H9 (cell line): ENCODE results near the gene NKX1-1. TPM values are rescaled to one million over a fixed set of nuclear protein-coding genes. Genes with fewer than 3 reads are reported as not detected.

Source experiments
- DNase-seq: peaks from one replicate; pipeline ENCODE4 v3.0.0-alpha.2; 2017
- H2AFZ ChIP-seq: one replicate; pipeline ENCODE4 v1.6.1; 2013; ENCODE audit warnings: mild to moderate bottlenecking, low read length, control low read depth, moderate library complexity
- H2AK5ac ChIP-seq: 2 replicates; pipeline ENCODE4 v1.6.1; 2013; ENCODE audit warnings: low read length, control low read depth, mixed read lengths; ENCODE audit not compliant: insufficient read length
- H2BK120ac ChIP-seq: one replicate; pipeline ENCODE4 v1.6.1; 2013; ENCODE audit warnings: low read depth, mild to moderate bottlenecking, low read length, control low read depth, inconsistent platforms; ENCODE audit not compliant: poor library complexity, severe bottlenecking
- H2BK12ac ChIP-seq: 2 replicates; pipeline ENCODE4 v1.6.1; 2013; ENCODE audit warnings: low read length, control low read depth, mixed read lengths, low read depth; ENCODE audit not compliant: insufficient read length
- H2BK15ac ChIP-seq: 2 replicates; pipeline ENCODE4 v1.6.1; 2013; ENCODE audit warnings: low read depth, low read length, control low read depth
- H2BK20ac ChIP-seq: one replicate; pipeline ENCODE4 v1.6.1; 2013; ENCODE audit warnings: low read depth, mild to moderate bottlenecking, low read length, control low read depth, inconsistent platforms; ENCODE audit not compliant: poor library complexity, severe bottlenecking
- H2BK5ac ChIP-seq: 2 replicates; pipeline ENCODE4 v1.6.1; 2013; ENCODE audit warnings: low read length, control low read depth, mixed read lengths; ENCODE audit not compliant: insufficient read length
- H3K14ac ChIP-seq: 2 replicates; pipeline ENCODE4 v1.6.1; 2013; ENCODE audit warnings: low read length, control low read depth; ENCODE audit not compliant: insufficient read depth
- H3K18ac ChIP-seq: 2 replicates; pipeline ENCODE4 v1.6.1; 2013; ENCODE audit warnings: low read depth, mild to moderate bottlenecking, mixed read lengths, low read length, control low read depth; ENCODE audit not compliant: insufficient read length
- H3K23ac ChIP-seq: 2 replicates; pipeline ENCODE4 v1.6.1; 2013; ENCODE audit warnings: low read length, control low read depth, mixed read lengths, low read depth; ENCODE audit not compliant: insufficient read length
- H3K23me2 ChIP-seq: 2 replicates; pipeline ENCODE4 v1.6.1; 2013; ENCODE audit warnings: low read depth, mild to moderate bottlenecking, mixed read lengths, low read length, control low read depth; ENCODE audit not compliant: insufficient read length, poor library complexity, severe bottlenecking
- H3K27ac ChIP-seq: 2 replicates; pipeline ENCODE4 v1.5.1; 2013; ENCODE audit warnings: low read length, control low read depth, mixed read lengths, low read depth; ENCODE audit not compliant: insufficient read length
- H3K27me3 ChIP-seq: 2 replicates; pipeline ENCODE4 v1.6.1; 2013; ENCODE audit warnings: low read length, control low read depth, inconsistent platforms; ENCODE audit not compliant: insufficient read depth
- H3K4ac ChIP-seq: 2 replicates; pipeline ENCODE4 v1.6.1; 2013; ENCODE audit warnings: low read depth, mild to moderate bottlenecking, control low read depth, inconsistent platforms, low read length, moderate library complexity
- H3K4me1 ChIP-seq: 2 replicates; pipeline ENCODE4 v1.6.1; 2013; ENCODE audit warnings: low read length, control low read depth, inconsistent platforms; ENCODE audit not compliant: insufficient read depth
- H3K4me2 ChIP-seq: 2 replicates; pipeline ENCODE4 v1.6.1; 2013; ENCODE audit warnings: low read length, control low read depth, mixed read lengths; ENCODE audit not compliant: insufficient read length, insufficient read depth
- H3K56ac ChIP-seq: 2 replicates; pipeline ENCODE4 v1.6.1; 2013; ENCODE audit warnings: low read depth, mild to moderate bottlenecking, mixed read lengths, low read length, control low read depth; ENCODE audit not compliant: insufficient read length
- H3K79me1 ChIP-seq: 2 replicates; pipeline ENCODE4 v1.6.1; 2013; ENCODE audit warnings: low read depth, mild to moderate bottlenecking, moderate library complexity, low read length, control low read depth, inconsistent platforms; ENCODE audit not compliant: insufficient read depth, poor library complexity, severe bottlenecking
- H3K79me2 ChIP-seq: 2 replicates; pipeline ENCODE4 v1.6.1; 2013; ENCODE audit warnings: low read length, control low read depth, inconsistent platforms; ENCODE audit not compliant: insufficient read depth
- H3K9ac ChIP-seq: 2 replicates; pipeline ENCODE4 v1.6.1; 2013; ENCODE audit warnings: low read length, control low read depth, mixed read lengths; ENCODE audit not compliant: insufficient read length; ENCODE audit errors: extremely low read depth
- H3K9me3 ChIP-seq: one replicate; pipeline ENCODE4 v1.6.1; 2013; ENCODE audit warnings: low read depth, low read length, inconsistent platforms; ENCODE audit not compliant: control insufficient read depth
- H3T11ph ChIP-seq: one replicate; pipeline ENCODE4 v1.6.1; 2013; ENCODE audit warnings: mild to moderate bottlenecking, low read length, control low read depth, inconsistent platforms
- H4K20me1 ChIP-seq: one replicate; pipeline ENCODE4 v1.6.1; 2013; ENCODE audit not compliant: control insufficient read depth, insufficient read length, insufficient read depth
- H4K5ac ChIP-seq: 2 replicates; pipeline ENCODE4 v1.6.1; 2013; ENCODE audit warnings: low read depth, mild to moderate bottlenecking, mixed read lengths, low read length, control low read depth; ENCODE audit not compliant: insufficient read length
- H4K8ac ChIP-seq: replicated peaks from 2 replicates; pipeline ENCODE4 v1.6.1; 2013; ENCODE audit warnings: low read length, control low read depth, mixed read lengths, low read depth; ENCODE audit not compliant: insufficient read length
- H4K91ac ChIP-seq: 2 replicates; pipeline ENCODE4 v1.6.1; 2013; ENCODE audit warnings: low read depth, mild to moderate bottlenecking, moderate library complexity, mixed read lengths, low read length, control low read depth; ENCODE audit not compliant: insufficient read length
- H3K27ac Mint-ChIP-seq, 3 experiments: 2 replicates in 2 of 3; 3 replicates in 1 of 3; pipeline ENCODE4 v1.8.0; 2020 to 2021; ENCODE audit warnings: mixed read lengths in 3 of 3, mild to moderate bottlenecking in 1 of 3, moderate library complexity in 1 of 3
- H3K27me3 Mint-ChIP-seq: 2 replicates; pipeline ENCODE4 v1.8.0; 2021; ENCODE audit warnings: low read depth, mild to moderate bottlenecking, moderate library complexity, mixed read lengths
- H3K36me3 Mint-ChIP-seq, 3 experiments: 2 replicates in 2 of 3; 3 replicates in 1 of 3; pipeline ENCODE4 v1.8.0; 2020 to 2021; ENCODE audit warnings: low read depth in 3 of 3, mixed read lengths in 3 of 3; ENCODE audit not compliant: insufficient read depth in 1 of 3
- H3K4me1 Mint-ChIP-seq, 2 experiments: 2 replicates each; pipeline ENCODE4 v1.8.0; 2020; ENCODE audit warnings: mixed read lengths in 2 of 2
- H3K4me3 Mint-ChIP-seq, 2 experiments: 2 replicates in 1 of 2; 3 replicates in 1 of 2; pipeline ENCODE4 v1.8.0; 2020 to 2021; ENCODE audit warnings: mild to moderate bottlenecking in 2 of 2, mixed read lengths in 2 of 2, moderate library complexity in 1 of 2
- H3K9me3 Mint-ChIP-seq, 2 experiments: 2 replicates in 1 of 2; 3 replicates in 1 of 2; pipeline ENCODE4 v1.8.0; 2020; ENCODE audit warnings: mild to moderate bottlenecking in 2 of 2, mixed read lengths in 2 of 2, moderate library complexity in 1 of 2
- CTCF ChIP-seq: fragments of 200-600 bp; sonication (generic); conservative IDR thresholded peaks from 3 replicates; pipeline ENCODE4 v1.8.0; 2021; ENCODE audit warnings: antibody characterized with exemption, mild to moderate bottlenecking
- WGBS: extraction: QIAGEN DNeasy Blood & Tissue Kit; methylation state at CpG from one replicate; pipeline ENCODE4 v1.1.7; 2013; ENCODE audit warnings: missing lambda C conversion rate, low lambda C conversion rate, mixed read lengths; ENCODE audit not compliant: insufficient read length; ENCODE audit errors: extremely low coverage; 5-methylcytosine and 5-hydroxymethylcytosine counted together
- total RNA-seq: library from RNA; stranded (reverse); gene quantifications from 2 replicates; pipeline ENCODE4 v1.2.1, GENCODE V29; 2021

The NKX1-1 gene
- total RNA-seq, 1 experiment from 2014 or later: not detected

GRCh38 chr4:1446502-1447386 lies 40.5 kb upstream of the NKX1-1 start:
- DNase-seq: no peak
- H3K4me1 ChIP-seq: no peaks in the 10 kb centered on the region
- no peak overlapping the region for H2AK5ac ChIP-seq
- no peaks in the 10 kb centered on the region for H3K27me3 ChIP-seq
- no peak overlapping the region for H3K9ac ChIP-seq
- no peak overlapping the region for H4K8ac ChIP-seq
- Mint-ChIP-seq H3K27me3 (peaks cover 6% of the 10 kb centered on the region; the same call in 1 of the 2 replicates), H3K4me3 (no peak overlapping the region), H3K9me3 (no peaks in the 10 kb centered on the region), H3K4me1 (no peaks in the 10 kb centered on the region), H3K36me3 (no peaks in the 10 kb centered on the region), H3K27ac (peak overlapping the region in 1 of 3 experiments; percentile 77; a peak in 1 of 7 replicates)
- TF ChIP-seq CTCF: no peak
- H3K18ac ChIP-seq: no peak overlapping the region
- no peak overlapping the region for H2BK20ac ChIP-seq
- H3T11ph ChIP-seq: no peak overlapping the region
- H2BK5ac ChIP-seq: no peak overlapping the region
- H2BK120ac ChIP-seq: no peak overlapping the region
- H3K79me2 ChIP-seq: no peaks in the 10 kb centered on the region
- H4K20me1 ChIP-seq: no peaks in the 10 kb centered on the region
- H3K27ac ChIP-seq: no peak overlapping the region
- no peaks in the 10 kb centered on the region for H3K9me3 ChIP-seq
- H3K23ac ChIP-seq: no peak overlapping the region
- no peak overlapping the region for H4K91ac ChIP-seq
- H4K5ac ChIP-seq: no peak overlapping the region
- no peaks in the 10 kb centered on the region for H3K23me2 ChIP-seq
- no peak overlapping the region for H2BK12ac ChIP-seq
- no peak overlapping the region for H2AFZ ChIP-seq
- H2BK15ac ChIP-seq: no peak overlapping the region
- H3K4ac ChIP-seq: no peak overlapping the region
- no peak overlapping the region for H3K14ac ChIP-seq
- no CpG with 5 or more reads among the region's 22 CpGs for WGBS
- H3K79me1 ChIP-seq: no peaks in the 10 kb centered on the region
- H3K56ac ChIP-seq: no peak overlapping the region
- no peak overlapping the region for H3K4me2 ChIP-seq
